ENCODE results near the gene KMT2D.

Gene KMT2D

GRCh38 chr12:49015196-49015595, 45.4 kb downstream of the KMT2D start:
- DNase-seq, result no peak

- no peak for DNase-seq
Observed at GRCh38 chr12:49014547-49014946, 46.0 kb downstream of the KMT2D start.

- no peak for DNase-seq
Observed at GRCh38 chr12:49013428-49013827, 47.2 kb downstream of the KMT2D start.

- no peak for DNase-seq
Observed at GRCh38 chr12:49012739-49013138, 47.9 kb downstream of the KMT2D start.
